HepG2 (cell line): ENCODE data around the gene CPB2. TPM values are rescaled to one million over a fixed set of nuclear protein-coding genes. Genes with fewer than 3 reads are reported as not detected.
A peak's percentile ranks its signal among the peaks of the same experiment; 100 is the strongest.

Experiments
- DPF2 ChIP-seq: sonication (generic); formaldehyde crosslinking; IDR thresholded peaks from 2 replicates; pipeline ENCODE4 v1.4.0; 2020; ENCODE audit warnings: mild to moderate bottlenecking, low read depth, missing genetic modification reagents, borderline replicate concordance
- MAFK ChIP-seq, 2 experiments: IDR thresholded peaks in 1 of 2; conservative IDR thresholded peaks in 1 of 2; 2 replicates each; pipeline ENCODE4 v1.6.1; 2011; ENCODE audit warnings: improper control_type of control experiment in 2 of 2, low read length in 2 of 2
- PHB2 ChIP-seq: fragments of 450-650 bp; IDR thresholded peaks from 2 replicates; pipeline ENCODE4 v1.6.1; 2018; ENCODE audit not compliant: partially characterized antibody
- RAD51 ChIP-seq: fragments of 450-650 bp; IDR thresholded peaks from 2 replicates; pipeline ENCODE4 v1.6.1; 2016; ENCODE audit warnings: borderline replicate concordance
- SP140L ChIP-seq: sonication (generic); formaldehyde crosslinking; IDR thresholded peaks from 2 replicates; pipeline ENCODE4 v1.4.0; 2020; ENCODE audit warnings: missing genetic modification reagents, borderline replicate concordance
- U2AF1 ChIP-seq: fragments of 200-400 bp; formaldehyde crosslinking; optimal IDR thresholded peaks from 2 replicates; pipeline ENCODE3; 2017; ENCODE audit warnings: mild to moderate bottlenecking, low read depth, low read length
- ZBTB7B ChIP-seq: sonication (generic); formaldehyde crosslinking; IDR thresholded peaks from 2 replicates; pipeline ENCODE4 v1.4.0; 2020; ENCODE audit warnings: missing genetic modification reagents
- ZNF660 ChIP-seq: sonication (generic); formaldehyde crosslinking; IDR thresholded peaks from 2 replicates; pipeline ENCODE4 v1.5.1; 2020; ENCODE audit warnings: mild to moderate bottlenecking, low read depth, missing genetic modification reagents, borderline replicate concordance
- ZNF7 ChIP-seq: IDR thresholded peaks from 2 replicates; pipeline ENCODE4 v1.6.1; 2016; ENCODE audit warnings: missing biosample characterization, missing genetic modification reagents
- polyA plus RNA-seq, 8 experiments: library from polyadenylated mRNA; depleted of rRNA in 3 of 8; stranded (reverse) in 7 of 8; unstranded in 1 of 8; fragments of >200 nt; fragmentation: Illumina TruSeq in 4 of 8; extraction: Trizol in 4 of 8; gene quantifications; 2 replicates each; pipeline versions ENCODE4 v1.2.1 to v1.2.3, GENCODE V29; 2011 to 2016; ENCODE audit warnings: low read depth in 4 of 8, missing spikeins in 1 of 8, mixed read lengths in 1 of 8; ENCODE audit not compliant: insufficient read depth in 1 of 8
- total RNA-seq, 5 experiments: library from RNA; depleted of rRNA; stranded (reverse); fragments of >200 nt; fragmentation: Illumina TruSeq; extraction: Trizol; gene quantifications; 2 replicates each; pipeline ENCODE4 v1.2.3, GENCODE V29; 2016; ENCODE audit warnings: low read depth in 1 of 5
- TF ChIP-seq, protein P1 (sequence below): sonication (generic); formaldehyde crosslinking; IDR thresholded peaks from 2 replicates; pipeline ENCODE4 v1.4.0; 2020; ENCODE audit warnings: missing genetic modification reagents, borderline replicate concordance
- TF ChIP-seq, protein P2 (sequence below): sonication (generic); formaldehyde crosslinking; IDR thresholded peaks from 2 replicates; pipeline ENCODE4 v1.4.0; 2020; ENCODE audit warnings: missing genetic modification reagents
- TF ChIP-seq, protein P3 (sequence below): sonication (generic); formaldehyde crosslinking; IDR thresholded peaks from 2 replicates; pipeline ENCODE4 v1.4.0; 2020; ENCODE audit warnings: missing genetic modification reagents
- TF ChIP-seq, protein P4 (sequence below): sonication (generic); formaldehyde crosslinking; IDR thresholded peaks from 2 replicates; pipeline ENCODE4 v1.9.0; 2022; ENCODE audit warnings: low read depth, missing genetic modification reagents
- TF ChIP-seq, protein P5 (sequence below): sonication (generic); IDR thresholded peaks from 2 replicates; pipeline ENCODE4 v1.6.1; 2016; ENCODE audit warnings: low read depth, borderline replicate concordance

CPB2 gene
- total and polyA plus RNA-seq, 2 of the 13 experiments (the other 11 are each of a cell fraction or from before 2014, with no cell fraction given) = 125 to 140 TPM

DNA sequence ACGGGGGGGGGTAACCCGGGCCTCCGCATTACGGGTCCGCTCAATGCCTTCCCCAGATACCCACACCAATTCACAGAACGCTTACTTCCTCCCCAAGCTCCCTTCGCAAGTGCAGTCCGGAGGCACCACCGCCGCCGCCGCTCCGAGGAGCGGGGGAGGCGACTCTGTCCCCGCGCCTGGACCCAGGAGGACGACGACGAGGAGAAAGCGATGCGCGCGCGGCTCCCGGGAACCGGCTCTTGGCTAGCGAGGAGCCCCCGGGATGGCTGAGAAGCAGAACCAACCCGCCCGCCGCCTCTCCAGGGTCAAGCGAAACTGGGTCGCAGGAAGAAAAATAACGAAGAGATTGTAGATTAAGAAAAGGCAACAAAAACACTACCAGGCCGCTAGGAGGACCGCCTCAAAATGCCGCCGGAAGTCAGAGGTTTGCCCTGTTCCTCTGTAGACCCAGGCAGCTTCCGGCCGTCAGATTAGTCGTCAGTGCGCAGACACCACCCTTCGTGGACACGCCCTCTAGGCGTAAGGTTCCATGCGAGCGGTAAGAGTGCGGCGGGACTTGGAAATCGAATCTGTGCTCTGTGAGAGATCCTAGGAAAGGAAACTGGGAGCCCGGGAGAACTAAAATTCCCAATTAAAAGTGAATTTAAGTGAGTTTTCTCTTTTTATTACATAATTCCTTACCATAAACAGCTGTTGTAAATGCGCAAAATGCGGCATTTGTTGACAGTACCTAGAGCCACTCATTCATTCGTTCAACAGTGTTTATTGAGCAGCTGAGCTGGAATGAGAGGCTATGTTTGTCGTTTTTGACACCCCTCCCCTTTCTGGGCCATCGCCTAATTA lies 52.3 kb downstream of the CPB2 start, which contains the start of gene ZC3H13 (continued):
- TF ChIP-seq, protein P1, sequence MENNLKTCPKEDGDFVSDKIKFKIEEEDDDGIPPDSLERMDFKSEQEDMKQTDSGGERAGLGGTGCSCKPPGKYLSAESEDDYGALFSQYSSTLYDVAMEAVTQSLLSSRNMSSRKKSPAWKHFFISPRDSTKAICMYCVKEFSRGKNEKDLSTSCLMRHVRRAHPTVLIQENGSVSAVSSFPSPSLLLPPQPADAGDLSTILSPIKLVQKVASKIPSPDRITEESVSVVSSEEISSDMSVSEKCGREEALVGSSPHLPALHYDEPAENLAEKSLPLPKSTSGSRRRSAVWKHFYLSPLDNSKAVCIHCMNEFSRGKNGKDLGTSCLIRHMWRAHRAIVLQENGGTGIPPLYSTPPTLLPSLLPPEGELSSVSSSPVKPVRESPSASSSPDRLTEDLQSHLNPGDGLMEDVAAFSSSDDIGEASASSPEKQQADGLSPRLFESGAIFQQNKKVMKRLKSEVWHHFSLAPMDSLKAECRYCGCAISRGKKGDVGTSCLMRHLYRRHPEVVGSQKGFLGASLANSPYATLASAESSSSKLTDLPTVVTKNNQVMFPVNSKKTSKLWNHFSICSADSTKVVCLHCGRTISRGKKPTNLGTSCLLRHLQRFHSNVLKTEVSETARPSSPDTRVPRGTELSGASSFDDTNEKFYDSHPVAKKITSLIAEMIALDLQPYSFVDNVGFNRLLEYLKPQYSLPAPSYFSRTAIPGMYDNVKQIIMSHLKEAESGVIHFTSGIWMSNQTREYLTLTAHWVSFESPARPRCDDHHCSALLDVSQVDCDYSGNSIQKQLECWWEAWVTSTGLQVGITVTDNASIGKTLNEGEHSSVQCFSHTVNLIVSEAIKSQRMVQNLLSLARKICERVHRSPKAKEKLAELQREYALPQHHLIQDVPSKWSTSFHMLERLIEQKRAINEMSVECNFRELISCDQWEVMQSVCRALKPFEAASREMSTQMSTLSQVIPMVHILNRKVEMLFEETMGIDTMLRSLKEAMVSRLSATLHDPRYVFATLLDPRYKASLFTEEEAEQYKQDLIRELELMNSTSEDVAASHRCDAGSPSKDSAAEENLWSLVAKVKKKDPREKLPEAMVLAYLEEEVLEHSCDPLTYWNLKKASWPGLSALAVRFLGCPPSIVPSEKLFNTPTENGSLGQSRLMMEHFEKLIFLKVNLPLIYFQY = no peak
- TF ChIP-seq SP140L (CRISPR knock-in tag) (no peak), DPF2 (no peak), PHB2 (no peak), RAD51 (no peak), ZBTB7B (peak; percentile 43; the same call in 1 of the 2 replicates), U2AF1 (no peak), MAFK (conservative IDR thresholded peaks at IDR 0.05 in 1 of 2, IDR thresholded peaks at IDR 0.05 in 1 of 2; ENCODE audit: low read length in 2 of 2) (no peak), ZNF660 (CRISPR knock-in tag) (no peak), ZNF7 (CRISPR knock-in tag) (no peak)
- TF ChIP-seq, protein P2, sequence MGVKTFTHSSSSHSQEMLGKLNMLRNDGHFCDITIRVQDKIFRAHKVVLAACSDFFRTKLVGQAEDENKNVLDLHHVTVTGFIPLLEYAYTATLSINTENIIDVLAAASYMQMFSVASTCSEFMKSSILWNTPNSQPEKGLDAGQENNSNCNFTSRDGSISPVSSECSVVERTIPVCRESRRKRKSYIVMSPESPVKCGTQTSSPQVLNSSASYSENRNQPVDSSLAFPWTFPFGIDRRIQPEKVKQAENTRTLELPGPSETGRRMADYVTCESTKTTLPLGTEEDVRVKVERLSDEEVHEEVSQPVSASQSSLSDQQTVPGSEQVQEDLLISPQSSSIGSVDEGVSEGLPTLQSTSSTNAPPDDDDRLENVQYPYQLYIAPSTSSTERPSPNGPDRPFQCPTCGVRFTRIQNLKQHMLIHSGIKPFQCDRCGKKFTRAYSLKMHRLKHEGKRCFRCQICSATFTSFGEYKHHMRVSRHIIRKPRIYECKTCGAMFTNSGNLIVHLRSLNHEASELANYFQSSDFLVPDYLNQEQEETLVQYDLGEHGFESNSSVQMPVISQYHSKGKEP = no peak
- TF ChIP-seq, protein P3, sequence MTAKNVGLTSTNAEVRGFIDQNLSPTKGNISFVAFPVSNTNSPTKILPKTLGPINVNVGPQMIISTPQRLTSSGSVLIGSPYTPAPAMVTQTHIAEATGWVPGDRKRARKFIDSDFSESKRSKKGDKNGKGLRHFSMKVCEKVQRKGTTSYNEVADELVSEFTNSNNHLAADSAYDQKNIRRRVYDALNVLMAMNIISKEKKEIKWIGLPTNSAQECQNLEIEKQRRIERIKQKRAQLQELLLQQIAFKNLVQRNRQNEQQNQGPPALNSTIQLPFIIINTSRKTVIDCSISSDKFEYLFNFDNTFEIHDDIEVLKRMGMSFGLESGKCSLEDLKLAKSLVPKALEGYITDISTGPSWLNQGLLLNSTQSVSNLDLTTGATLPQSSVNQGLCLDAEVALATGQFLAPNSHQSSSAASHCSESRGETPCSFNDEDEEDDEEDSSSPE = peak; percentile 60
- TF ChIP-seq, protein P4, sequence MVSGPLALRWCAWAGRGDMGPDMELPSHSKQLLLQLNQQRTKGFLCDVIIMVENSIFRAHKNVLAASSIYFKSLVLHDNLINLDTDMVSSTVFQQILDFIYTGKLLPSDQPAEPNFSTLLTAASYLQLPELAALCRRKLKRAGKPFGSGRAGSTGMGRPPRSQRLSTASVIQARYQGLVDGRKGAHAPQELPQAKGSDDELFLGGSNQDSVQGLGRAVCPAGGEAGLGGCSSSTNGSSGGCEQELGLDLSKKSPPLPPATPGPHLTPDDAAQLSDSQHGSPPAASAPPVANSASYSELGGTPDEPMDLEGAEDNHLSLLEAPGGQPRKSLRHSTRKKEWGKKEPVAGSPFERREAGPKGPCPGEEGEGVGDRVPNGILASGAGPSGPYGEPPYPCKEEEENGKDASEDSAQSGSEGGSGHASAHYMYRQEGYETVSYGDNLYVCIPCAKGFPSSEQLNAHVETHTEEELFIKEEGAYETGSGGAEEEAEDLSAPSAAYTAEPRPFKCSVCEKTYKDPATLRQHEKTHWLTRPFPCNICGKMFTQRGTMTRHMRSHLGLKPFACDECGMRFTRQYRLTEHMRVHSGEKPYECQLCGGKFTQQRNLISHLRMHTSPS (CRISPR knock-in tag) = no peak
- TF ChIP-seq, protein P5, sequence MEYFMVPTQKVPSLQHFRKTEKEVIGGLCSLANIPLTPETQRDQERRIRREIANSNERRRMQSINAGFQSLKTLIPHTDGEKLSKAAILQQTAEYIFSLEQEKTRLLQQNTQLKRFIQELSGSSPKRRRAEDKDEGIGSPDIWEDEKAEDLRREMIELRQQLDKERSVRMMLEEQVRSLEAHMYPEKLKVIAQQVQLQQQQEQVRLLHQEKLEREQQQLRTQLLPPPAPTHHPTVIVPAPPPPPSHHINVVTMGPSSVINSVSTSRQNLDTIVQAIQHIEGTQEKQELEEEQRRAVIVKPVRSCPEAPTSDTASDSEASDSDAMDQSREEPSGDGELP = peak; percentile 28; the same call in 1 of the 2 replicates
